Mammary microvascular endothelial cell (primary cell): ENCODE measurements around the gene REC114. TPM values are rescaled to one million over a fixed set of nuclear protein-coding genes. Genes with fewer than 3 reads are reported as not detected.

Source experiments
- total RNA-seq: library from RNA; depleted of rRNA; stranded (reverse); fragments of >200 nt; gene quantifications from 2 replicates; pipeline ENCODE4 v1.2.3, GENCODE V29; 2015

REC114 gene
- total RNA-seq = not detected in 2 replicates

GRCh38 chr15:73442968-73443367 lies at the start of gene REC114:
REC114 (plus strand) TSS chr15:73443164; CDS start chr15:73443186, 22 bp downstream.

Other genes with a start within 250 kb of the REC114 start
- gene HCN4, start 74.2 kb upstream of the REC114 start, total RNA-seq = not detected in 2 replicates
- gene NPTN, start 190.2 kb downstream of the REC114 start, total RNA-seq = 52.5 and 62.7 TPM in 2 replicates
- gene CD276, start 241.2 kb downstream of the REC114 start, total RNA-seq = 47.3 and 51.8 TPM in 2 replicates